ENCODE results near the gene MRPL28. TPM values are rescaled to one million over a fixed set of nuclear protein-coding genes. Genes with fewer than 3 reads are reported as not detected.

MRPL28 gene
- total and polyA plus RNA-seq, 9 donors: 28.4 to 57.7 (median 40.9) TPM

DNA sequence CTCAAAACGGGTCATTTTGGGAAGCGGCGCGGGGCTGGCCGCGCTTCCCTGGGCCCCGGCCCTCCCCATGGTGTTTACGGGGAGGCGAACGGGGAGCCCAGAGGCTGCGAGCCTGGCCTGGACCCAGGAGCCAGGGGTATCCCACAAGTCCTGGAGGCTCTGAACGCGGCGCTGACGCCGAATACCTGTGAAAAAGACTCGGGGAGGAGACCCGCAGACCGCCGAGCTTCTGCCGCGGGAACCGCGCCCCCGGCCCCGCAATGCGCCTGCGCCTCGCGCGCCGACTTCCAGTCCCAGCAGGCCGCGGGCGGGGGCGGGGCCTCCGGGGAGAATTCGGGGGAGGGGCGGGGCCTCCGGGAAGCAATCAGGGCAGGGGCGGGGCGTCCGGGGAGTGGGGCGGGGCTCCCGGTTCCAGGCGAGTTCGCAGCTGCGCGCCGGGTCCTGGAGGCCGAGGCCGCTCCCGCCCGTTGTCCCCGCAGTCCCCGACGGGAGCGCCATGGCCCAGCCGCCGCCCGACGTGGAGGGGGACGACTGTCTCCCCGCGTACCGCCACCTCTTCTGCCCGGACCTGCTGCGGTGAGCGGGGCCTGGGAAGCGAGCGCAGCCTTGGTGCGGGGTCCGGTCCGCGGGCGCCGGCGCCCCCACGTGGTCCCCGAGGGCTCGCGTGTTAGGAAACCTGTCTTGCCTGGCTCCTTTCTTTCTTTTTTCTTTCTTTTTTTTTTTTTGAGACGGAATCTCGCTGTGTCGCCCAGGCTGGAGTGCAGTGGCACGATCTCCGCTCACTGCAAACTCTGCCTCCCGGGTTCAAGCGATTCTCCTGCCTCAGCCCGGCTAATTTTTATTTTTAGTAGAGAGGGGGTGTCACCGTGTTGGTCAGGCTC, 31.4 kb upstream of the MRPL28 start, which contains the start of gene DECR2:
Gene DECR2, plus strand, starts transcription at position 418 of the 881 bp plus-strand sequence. Its CDS starts 79 bp downstream, at position 497.
- Histone ChIP-seq H3K4me1 (ENCODE audit: insufficient read depth) (peaks cover 3% of the 10 kb centered on the region), H3K4me3 (peak within 1 kb of the TSS; percentile 81), H3K27ac (peak within 1 kb of the TSS; percentile 61 to 86), H3K36me3 (no peaks in the 10 kb centered on the region), H3K9me3 (no peaks in the 10 kb centered on the region), H3K27me3 (no peaks in the 10 kb centered on the region)
- DNase-seq: peak; percentile 96 to 98 (median 98)
- intact Hi-C loops (cut with DNase I): no loop called here
- 0 to 1% (median 1%) methylated on average over 55 to 91 of the region's 91 CpGs for WGBS, 3 donors
- TF ChIP-seq EP300 (IDR thresholded peaks at IDR 0.05): no peak
- peak; percentile 62 for TF ChIP-seq POLR2A (IDR thresholded peaks at IDR 0.05)
- TF ChIP-seq, protein P1, sequence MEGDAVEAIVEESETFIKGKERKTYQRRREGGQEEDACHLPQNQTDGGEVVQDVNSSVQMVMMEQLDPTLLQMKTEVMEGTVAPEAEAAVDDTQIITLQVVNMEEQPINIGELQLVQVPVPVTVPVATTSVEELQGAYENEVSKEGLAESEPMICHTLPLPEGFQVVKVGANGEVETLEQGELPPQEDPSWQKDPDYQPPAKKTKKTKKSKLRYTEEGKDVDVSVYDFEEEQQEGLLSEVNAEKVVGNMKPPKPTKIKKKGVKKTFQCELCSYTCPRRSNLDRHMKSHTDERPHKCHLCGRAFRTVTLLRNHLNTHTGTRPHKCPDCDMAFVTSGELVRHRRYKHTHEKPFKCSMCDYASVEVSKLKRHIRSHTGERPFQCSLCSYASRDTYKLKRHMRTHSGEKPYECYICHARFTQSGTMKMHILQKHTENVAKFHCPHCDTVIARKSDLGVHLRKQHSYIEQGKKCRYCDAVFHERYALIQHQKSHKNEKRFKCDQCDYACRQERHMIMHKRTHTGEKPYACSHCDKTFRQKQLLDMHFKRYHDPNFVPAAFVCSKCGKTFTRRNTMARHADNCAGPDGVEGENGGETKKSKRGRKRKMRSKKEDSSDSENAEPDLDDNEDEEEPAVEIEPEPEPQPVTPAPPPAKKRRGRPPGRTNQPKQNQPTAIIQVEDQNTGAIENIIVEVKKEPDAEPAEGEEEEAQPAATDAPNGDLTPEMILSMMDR (IDR thresholded peaks at IDR 0.05): peak; percentile 36 to 78 (median 73)

DNA sequence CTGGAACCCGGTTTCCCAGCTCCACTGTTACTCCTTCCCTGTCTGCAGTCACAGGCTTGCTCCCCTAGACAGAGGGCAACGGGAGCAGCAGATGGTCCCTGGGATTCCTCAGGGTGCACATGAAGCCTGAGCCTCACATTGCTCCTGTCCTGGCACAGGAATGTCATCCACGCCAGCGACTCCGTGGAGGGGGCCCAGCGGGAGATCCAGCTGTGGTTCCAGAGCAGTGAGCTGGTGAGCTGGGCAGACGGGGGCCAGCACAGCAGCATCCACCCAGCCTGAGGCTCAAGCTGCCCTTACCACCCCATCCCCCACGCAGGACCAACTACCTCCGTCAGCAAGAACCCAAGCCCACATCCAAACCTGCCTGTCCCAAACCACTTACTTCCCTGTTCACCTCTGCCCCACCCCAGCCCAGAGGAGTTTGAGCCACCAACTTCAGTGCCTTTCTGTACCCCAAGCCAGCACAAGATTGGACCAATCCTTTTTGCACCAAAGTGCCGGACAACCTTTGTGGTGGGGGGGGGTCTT, 29.8 kb upstream of the MRPL28 start:
- intact Hi-C loops (cut with DNase I): no loop called here
- peaks cover 3% of the 10 kb centered on the region for H3K4me1 ChIP-seq (ENCODE audit: insufficient read depth)
- TF ChIP-seq, protein P1 (IDR thresholded peaks at IDR 0.05): no peak
- TF ChIP-seq EP300 (IDR thresholded peaks at IDR 0.05) (no peak), POLR2A (IDR thresholded peaks at IDR 0.05) (no peak)
- no peak overlapping the region for H3K27ac ChIP-seq
- H3K36me3 ChIP-seq: no peaks in the 10 kb centered on the region
- peak in 2 of 5 donors; percentile 32 to 50 for DNase-seq
- H3K4me3 ChIP-seq: no peak overlapping the region
- no peaks in the 10 kb centered on the region for H3K9me3 ChIP-seq
- H3K27me3 ChIP-seq: no peaks in the 10 kb centered on the region
- WGBS, 3 donors: 67 to 80% (median 74%) methylated on average over 10 of the region's 10 CpGs

DNA sequence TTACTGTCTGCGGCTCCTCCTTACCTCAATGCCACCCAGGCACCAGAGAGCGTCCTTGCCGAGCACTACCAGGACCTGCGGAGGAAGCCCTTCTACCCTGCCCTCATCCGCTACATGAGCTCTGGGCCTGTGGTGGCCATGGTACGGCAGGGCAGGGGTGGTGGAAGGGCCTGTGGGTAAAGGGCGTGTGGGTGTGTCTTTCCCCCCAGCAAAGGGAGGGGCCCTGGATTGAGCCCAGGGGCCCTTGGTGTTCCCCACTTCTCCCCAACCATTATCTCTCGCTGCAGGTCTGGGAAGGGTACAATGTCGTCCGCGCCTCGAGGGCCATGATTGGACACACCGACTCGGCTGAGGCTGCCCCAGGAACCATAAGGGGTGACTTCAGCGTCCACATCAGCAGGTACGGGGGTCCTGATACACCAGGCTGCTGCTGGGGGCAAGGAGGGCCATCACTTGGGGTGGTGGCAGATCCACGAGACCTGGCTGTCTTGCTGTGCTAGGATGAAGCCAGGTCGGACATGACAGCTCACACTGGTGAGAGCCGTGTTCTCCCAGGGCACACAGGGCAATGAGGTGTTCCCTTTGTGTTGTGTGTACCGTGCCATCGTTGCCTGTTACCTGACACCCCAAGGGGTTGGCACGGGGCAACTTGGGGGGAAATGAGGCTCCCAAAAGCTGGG, 29.1 kb upstream of the MRPL28 start:
- H3K36me3 ChIP-seq: no peaks in the 10 kb centered on the region
- no peak for DNase-seq
- TF ChIP-seq EP300 (IDR thresholded peaks at IDR 0.05) (no peak), POLR2A (IDR thresholded peaks at IDR 0.05) (no peak)
- TF ChIP-seq, protein P1 (IDR thresholded peaks at IDR 0.05): no peak
- H3K4me3 ChIP-seq: no peak overlapping the region
- 80 to 85% (median 81%) methylated on average over 22 of the region's 22 CpGs for WGBS, 3 donors
- H3K27me3 ChIP-seq: no peaks in the 10 kb centered on the region
- no peaks in the 10 kb centered on the region for H3K9me3 ChIP-seq
- intact Hi-C loops (cut with DNase I): no loop called here
- peaks cover 3% of the 10 kb centered on the region for H3K4me1 ChIP-seq (ENCODE audit: insufficient read depth)
- H3K27ac ChIP-seq: no peak overlapping the region

DNA sequence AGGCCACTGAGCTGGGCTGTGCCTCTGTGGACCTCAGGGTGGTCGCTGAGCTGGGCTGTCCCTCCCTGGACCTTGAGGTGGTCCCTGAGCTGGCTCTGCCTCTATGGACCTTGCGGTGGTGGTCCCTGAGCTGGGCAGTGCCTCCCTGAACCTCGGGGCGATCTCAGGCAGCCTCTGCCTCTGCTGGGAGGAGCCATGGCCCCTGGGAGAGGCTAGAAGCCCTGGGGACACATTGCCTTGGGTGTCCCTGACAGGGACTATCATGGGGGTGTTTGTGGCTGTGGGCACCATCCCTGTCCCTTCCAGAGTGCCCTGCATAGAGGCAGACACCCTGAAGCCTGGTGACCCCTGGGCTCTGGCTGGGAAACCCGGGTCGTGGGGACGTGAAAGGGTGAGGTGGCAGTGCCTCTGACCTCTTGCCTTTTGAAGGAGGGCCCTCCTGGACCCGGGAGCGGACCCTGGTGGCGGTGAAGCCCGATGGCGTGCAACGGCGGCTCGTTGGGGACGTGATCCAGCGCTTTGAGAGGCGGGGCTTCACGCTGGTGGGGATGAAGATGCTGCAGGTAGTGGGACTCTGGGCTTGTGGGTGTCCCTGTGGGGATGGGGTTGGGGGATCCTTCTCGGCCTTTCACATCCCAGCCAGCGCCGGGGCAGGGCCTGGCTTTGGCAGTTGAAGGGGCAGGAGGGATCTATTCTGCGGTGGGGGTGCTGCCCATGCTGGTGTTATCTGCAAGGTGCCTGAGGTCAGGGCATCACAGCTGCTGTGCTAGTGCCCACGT, 28.4 kb upstream of the MRPL28 start:
- peak in 1 of 5 donors; percentile 50 for DNase-seq
- Histone ChIP-seq H3K4me1 (ENCODE audit: insufficient read depth) (peaks cover 3% of the 10 kb centered on the region), H3K36me3 (no peaks in the 10 kb centered on the region), H3K27me3 (no peaks in the 10 kb centered on the region), H3K9me3 (no peaks in the 10 kb centered on the region), H3K27ac (peak overlapping the region; percentile 74 to 83), H3K4me3 (no peak overlapping the region)
- TF ChIP-seq, protein P1 (IDR thresholded peaks at IDR 0.05): no peak
- TF ChIP-seq EP300 (IDR thresholded peaks at IDR 0.05) (no peak), POLR2A (IDR thresholded peaks at IDR 0.05) (no peak)
- 77 to 81% (median 81%) methylated on average over 24 of the region's 24 CpGs for WGBS, 3 donors
- intact Hi-C loops (cut with DNase I): no loop called here

Data from ovary (tissue), 9 donors.